ENCODE results near the gene HIBCH.
"Not testable (repeated sequence)": the region's sequence is repeated elsewhere in the genome, so short reads cannot be mapped to it uniquely, and the experiment has no call there.

Gene HIBCH

DNA sequence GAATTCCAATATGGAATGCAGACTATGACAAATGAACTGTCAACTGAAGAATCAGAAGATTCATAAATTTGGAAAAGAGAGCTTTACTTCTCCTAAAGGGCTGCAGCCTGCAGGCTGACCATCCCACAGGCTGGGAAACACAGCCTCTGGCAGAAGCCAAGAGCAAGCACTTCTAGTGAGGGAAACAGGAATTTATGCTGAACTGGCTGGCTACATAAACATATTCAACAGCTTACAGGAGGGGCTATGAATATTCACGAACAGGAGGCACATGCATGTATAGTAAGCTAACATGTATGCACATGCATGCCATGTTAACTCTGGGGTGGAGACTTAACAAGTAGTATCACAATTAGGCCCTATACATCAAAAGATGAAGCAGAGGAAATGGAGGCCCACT is 17.6 kb downstream of the HIBCH start:
- DNase-seq: no peak

DNA sequence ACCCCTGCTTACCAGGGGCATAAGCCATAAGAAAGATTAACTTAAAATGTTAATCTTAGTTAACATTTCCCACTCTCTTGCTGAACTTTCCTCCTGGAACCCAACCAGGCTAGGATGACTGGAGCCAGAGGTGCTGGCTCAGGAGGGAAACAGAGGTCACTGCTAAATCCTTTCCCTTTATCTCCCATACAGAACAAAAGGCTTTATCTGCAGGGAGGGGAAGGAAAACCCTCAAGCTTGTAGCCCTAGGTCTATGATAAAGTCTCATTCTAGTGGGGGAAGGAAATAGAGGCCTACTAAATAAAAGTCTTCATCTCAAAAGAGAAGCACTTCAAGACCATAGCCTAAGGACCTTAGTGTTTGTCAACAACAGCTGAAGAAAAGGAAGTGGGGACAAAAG is 18.6 kb downstream of the HIBCH start:
- DNase-seq: no peak

DNA sequence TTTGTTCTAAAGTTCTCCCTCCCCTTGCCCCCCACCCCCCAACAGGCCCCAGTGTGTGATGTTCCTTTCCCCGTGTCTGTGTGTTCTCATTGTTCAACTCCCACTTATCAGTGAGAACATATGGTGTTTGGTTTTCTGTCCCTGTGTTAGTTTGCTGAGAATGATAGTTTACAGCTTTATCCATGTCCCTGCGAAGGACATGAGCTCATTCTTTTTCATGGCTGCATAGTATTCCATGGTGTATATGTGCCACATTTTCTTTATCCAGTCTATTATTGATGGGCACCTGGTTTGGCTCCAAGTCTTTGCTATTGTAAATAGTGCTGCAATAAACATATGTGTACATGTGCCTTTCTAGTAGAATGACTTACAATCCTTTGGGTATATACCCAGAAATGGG is 21.7 kb downstream of the HIBCH start:
- not testable (repeated sequence) for DNase-seq

DNA sequence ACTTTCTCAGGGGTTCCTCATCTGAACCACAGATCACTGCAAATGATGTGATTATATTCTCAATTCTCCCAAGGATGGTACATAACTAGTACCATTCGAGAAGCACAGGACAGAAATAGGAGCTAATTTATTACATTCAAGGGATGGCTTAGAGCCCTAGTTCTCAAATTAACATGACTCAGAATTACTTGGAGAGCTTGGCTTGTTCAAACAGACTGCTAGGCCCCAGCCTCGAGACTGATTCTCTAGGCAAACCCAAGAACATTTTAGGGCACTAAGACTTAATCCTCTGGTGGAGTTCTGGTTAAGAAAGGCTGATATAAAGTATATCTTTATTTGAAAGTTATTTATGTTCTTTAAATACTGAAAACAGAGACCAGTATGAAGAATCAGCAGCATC is 35.8 kb downstream of the HIBCH start:
- DNase-seq: no peak

DNA sequence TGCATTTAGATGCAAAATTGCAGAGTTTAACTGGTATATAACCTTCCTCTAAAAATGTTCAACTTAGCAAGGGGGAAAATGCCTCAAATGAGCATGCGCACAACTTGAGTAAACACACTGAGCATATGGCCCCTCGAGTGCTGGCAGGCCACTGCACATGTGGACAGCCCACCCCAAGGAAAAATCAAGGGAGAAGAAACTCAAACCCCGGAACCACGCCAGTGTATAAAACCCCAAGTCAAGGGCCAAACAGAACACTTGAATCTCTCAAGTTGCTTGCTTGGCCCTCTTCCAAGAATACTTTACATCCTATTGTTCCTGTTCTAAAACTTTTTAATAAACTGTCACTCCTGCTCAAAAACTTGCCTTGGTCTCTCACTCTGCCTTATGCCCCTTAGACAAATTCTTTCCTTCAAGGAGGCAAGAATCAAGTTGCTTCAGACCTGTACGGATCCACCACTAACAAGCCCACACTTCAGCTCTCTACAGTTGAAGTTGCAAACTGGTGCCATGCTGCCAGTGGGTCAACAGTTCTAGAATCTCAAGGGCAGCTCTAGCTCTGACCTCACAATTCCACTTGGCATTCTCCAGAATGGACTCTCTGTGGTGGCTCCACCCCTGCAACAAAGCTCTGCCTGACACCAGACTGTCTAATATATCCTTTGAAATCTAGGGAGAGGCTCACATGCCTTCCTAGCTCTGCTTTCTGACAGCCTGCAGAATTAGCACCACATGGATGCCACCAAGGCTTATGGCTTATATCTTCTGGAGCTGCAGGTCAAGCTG is 38.9 kb downstream of the HIBCH start:
- DNase-seq: no peak

DNA sequence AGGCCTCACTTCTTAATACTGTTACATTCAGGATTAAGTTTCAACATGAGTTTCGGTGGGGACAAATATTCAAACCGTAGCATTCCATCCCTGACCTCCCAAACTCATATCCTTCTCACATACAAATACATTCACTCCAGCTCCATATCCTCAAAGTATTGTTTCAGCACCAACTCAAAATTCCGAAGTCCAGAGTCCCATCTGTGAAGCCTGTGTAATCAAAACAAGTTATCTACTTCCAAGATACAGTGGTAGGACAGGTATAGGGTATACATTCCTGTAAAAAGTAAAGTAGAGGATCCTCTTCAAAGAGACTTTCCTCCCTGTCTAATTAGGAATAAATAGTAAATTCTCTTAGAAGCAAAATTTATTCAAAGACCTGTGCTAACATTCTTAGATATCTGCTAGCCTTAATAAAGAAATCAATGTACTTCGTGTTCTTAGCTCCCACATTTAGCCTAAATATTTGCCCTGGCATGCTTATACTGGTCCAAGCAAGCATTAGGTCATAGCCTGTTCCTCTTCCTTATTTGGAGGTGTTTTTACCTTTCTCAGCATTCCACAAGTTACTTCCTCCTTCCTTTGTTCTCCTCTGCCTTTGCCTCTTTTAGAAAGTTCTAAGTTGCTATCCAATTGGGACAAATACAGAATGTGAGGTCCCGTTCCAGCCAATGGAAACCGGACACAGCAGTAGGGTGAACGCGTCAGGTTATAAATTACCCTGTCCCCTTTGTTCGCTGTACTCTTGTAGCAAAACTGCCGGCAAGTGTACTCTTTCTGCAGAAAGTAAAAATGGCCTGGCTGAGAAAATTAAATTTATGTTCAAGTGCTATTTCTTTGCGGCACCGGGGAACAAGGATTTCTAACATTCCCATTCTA is 40.1 kb downstream of the HIBCH start:
- DNase-seq: not testable (repeated sequence)

DNA sequence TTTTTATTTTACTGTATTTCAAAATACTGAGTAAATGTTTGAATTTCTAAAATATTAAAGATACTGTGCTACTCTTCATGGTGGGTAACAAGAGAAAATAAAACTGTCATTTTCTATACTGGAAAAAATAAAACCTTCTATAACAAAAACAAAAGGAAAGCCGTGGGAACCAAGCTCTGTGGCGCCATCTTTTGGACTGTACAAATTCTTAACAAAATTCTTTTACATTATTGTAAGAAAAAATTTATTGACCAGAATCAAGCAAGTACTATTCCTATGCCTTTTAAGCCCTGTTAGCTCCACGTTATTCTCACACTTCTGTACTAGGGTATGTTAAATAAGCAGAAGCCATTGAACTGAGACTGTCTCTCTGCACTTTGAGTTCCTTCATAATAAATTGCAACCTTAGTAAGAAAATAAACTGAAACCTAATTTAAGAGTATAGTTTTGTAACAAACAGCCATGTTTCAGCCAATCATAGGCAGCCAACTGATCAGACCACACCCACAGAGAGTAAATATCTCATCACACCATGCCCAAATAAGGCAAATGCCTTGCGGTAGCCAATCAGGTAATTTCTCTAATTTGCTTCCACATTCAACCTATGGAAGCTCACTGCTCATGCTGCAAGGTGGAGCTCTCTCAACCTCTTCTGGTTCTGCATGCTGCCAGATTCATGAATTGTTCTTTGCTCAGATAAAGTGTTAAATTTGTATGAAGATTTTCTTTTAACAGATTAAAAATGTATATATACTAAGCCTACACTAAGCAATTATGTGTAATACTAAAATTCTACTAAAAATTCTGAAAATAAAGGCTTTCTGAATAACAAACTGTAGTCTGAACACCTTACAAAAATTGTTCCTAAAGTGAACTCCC is 42.2 kb downstream of the HIBCH start:
- DNase-seq: no peak

DNA sequence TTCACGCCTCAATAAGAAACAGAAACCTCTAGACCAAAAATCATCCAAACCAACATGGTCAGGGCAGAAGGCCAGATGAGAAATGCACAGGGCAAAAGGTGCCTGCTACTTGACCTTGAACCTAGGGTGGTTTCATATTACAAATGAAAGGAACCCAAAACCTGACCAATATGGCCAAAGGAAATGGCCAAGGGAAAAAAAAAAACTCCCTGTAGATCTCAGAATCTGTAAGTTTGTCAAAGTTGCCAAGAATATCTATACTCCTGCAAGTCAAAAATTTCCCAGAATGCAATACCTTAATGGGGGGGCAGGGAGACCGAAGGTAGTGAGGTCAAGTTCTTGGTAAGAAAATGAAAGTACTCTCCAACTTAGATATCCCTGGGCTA is 47.2 kb downstream of the HIBCH start:
- no peak for DNase-seq

DNA sequence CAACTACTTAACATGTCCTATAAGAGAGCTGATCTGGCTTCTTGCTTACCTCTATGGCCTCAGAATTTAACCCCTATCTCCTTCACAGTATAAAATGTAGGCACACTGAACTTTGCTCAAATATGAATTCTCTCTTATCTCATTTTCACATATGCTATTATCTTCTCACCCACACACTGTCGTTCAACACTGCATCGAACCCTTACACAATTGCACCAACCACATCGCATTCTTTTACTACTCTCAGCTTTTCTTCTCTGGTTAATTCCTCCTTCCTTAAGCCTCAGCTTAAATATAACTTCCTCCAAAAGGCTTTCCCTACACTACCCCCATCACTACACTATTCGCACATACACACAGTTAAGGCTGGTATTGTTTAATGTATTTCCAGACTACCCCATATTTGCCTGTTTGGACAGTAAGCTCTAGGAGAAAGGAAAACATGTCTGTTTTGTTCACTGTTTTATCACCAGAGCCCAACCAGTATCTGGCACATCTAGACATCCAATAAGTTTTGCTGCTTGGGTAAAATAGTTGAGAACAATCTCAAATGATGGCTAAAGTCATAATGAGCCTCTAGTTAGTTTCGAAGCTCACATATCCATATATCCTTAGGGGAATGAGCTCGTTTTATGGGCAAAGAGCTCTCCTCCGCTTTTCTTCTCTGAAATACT is 47.7 kb downstream of the HIBCH start:
- no peak for DNase-seq

DNA sequence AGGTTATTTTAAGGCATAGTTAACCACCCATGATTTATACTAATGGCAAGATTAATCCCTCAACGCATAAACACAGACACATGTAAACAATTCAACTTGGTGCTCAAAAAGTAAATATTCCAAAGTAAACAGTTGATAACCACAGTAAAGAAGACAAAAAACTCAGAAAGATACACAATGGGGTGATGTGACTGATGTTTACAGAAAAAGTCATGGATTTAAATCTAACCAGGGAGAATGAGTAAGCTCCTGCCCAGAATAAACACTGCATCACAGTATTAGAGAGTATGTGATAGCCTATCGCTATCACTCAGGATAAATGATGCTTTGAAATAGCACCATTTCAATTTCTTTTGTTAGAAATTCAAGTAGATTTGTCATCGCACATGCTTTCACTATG is 49.3 kb downstream of the HIBCH start:
- DNase-seq: no peak

DNA sequence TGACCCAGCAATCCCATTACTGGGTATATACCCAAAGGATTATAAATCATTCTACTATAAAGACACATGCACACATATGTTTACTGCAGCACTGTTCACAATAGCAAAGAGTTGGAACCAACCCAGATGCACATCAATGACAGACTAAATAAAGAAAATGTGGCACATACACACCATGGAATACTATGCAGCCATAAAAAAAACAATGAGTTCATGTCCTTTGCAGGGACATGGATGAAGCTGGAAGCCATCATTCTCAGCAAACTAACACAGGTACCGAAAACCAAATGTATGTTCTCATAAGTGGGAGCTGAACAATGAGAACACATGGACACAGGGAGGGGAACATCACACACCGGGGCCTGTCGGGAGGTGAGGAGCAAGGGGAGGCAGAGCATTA is 49.9 kb downstream of the HIBCH start:
- not testable (repeated sequence) for DNase-seq

DNA sequence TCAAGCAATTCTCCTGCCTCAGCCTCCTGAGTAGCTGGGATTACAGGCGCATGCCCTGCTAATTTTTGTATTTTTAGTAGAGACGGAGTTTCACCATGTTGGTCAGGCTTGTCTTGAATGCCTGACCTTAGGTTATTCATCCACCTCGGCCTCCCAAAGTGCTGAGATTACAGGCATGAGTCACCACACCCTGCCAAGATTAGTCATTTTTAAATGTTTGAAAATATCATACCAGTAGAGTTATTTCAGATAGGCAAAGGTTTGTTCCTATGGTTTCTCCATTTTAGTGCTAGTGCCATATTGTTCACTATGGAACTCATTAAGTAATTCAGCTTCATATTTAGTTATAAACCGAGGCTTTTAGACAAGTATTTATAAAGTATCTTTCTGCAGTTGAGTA is 52.3 kb downstream of the HIBCH start:
- DNase-seq: no peak

DNA sequence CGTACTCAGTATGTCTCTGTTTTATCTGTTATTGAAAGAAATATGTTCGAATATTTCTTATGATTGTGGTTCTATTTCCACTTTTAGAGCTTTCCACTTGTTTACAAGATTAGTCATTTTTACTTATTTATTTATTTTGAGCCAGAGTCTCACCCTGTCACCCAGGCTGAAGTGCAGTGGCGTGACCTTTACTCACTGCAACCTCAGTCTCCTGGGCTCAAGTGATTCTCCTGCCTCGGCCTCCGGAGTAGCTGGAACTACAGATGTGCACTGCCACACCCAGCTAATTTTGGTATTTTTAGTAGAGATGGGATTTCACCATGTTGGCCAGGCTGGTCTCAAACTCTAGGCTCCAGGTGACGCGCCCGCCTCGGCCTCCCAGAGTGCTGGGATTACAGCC is 53.3 kb downstream of the HIBCH start:
- DNase-seq: no peak

DNA sequence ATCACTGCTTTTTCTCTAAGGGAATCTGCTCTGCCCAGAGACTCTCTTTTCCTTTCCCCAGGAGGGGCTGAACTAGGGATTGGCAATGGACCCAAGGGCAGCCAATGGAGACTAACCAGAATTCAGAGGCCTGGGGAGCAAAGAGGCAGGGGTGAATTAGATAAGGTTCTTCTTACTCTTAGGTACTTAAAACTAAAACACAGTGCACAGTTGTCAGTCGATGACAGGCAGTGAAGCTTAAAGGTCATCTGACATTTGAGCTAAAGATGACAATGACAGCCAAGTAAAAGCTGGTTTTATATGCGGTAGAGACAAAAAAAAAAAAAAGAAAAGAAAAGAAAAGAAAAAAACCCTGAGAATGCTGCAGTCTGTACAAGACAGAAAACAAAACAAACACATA is 57.8 kb downstream of the HIBCH start:
- no peak for DNase-seq

DNA sequence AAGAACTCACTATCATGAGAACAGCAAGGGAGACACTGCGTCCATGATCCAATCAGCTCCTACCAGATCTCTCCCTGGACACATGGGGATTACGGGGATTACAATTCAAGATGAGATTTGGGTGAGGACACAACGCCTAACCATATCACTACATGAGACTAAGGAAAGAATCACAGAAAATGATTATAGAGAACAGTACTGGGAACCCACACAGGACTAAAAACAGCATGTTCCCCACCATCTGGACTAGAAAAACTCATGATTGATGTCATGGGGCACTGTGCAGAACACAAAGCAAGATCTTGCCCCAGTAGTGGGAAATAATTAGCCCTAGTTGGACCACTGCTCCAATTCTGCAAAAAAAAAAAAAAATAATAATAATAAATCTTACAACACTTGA is 63.5 kb downstream of the HIBCH start:
- DNase-seq: no peak

DNA sequence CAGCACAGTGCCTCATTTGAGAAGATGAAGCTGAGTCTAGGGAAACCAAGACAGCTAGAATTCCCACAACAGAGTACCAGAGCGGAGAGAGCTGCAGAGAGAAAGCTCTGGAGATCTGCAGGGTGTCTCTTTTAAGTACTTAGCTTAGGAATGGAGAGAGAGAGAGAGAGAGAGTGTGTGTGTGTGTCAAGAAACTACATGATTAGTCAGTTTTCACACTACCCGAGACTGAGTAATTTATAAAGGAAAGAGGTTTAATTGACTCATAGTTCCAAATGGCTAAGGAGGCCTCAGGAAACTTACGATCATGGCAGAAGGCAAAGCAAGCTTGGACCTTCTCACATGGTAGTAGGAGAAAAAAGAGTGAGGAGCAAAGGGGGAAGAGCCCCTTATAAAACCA is 64.0 kb downstream of the HIBCH start:
- no peak for DNase-seq

DNA sequence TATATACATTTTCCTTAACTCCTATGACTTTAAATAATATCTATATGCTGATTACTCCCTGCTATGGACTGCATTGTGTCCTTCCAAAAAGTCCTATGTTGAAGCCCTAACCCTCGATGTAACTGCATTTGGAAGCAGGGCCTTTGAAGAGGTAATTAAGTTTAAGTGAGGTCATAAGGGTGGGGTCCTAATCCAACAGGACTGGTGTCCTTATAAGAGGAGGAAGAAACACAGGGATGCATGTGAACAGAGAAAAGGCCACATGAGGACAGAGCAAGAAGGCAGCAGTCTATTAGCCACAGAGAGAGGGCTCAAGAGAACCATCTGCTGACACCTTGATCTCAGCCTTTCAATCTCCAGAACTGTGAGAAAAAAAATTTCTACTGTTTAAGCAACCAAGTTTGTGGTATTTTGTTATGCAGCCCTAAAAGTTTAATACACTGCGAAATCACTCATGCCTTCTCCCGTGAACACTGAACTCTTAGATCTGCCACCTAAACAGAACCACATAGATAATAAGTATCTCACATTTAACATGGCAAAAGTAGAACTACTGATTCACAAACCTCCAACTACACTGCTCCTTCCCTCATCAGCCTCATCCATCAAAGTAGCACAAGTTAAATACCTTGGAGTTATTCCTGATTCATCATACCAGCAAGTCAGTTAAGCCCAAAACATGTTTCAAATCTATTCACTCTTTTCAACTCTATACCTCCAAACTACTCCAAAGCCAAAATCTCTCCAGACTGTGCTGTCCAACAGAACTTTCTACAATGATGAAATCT is 65.4 kb downstream of the HIBCH start:
- DNase-seq: no peak

DNA sequence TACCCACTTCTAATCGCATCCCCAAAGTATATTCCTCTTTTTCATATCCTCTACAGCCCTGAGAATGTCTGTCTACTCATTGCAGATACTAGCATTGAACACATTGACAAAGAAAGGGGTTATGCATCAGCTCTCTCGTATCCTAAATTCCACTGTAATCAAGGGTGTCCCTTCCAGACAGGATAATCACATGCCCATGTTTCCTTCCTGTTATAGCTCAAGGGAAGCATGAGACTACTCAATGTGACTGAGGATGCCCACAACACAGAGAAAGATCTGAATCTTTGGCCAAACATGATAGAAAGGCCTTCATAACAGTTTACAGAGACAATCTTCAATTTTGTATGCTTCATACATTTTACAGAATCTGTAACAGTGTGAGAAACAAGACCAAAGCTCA is 69.2 kb downstream of the HIBCH start:
- DNase-seq: no peak

DNA sequence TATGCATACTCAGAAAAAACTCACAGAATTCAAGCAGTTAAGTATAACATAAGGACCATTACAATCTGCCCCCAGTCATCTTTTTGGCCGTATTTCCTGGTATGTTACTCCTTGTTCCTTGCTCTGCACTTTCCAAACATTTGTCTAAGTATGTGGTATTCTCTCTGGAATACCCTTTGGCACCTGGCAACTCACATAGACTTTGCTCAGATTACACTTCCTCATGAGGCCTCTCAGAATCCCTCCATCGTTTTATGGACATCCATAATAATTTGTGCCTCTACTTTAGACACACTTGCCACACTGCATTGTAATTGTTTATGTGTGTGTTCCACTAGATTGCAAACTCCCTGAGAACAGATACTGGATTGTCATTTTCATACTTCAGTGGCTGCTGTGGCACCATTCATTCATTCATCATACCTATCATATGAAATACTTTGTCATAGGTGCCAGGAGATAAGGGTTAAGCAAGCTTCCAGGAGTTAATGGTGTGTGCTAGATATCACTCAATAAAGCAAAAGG is 84.0 kb downstream of the HIBCH start:
- DNase-seq: no peak

DNA sequence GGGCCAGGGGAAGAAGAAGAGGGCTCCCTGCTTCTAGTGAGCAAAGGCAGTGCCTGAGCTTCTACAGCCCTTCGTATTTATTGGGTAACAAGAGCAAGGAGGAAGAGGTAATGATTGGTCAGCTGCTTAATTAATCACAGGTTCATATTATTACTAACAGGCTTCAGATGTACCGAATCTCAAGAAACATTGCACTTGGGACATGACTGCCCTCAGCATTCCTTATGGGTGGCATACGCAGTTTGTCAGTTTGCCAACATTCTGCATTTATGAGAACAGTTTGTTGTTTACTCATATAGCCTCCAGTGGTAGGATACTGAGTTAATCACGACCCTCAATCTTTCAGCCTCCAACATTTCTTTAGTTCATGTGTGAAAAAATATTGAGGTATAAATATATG is 84.5 kb downstream of the HIBCH start:
- DNase-seq: no peak

DNA sequence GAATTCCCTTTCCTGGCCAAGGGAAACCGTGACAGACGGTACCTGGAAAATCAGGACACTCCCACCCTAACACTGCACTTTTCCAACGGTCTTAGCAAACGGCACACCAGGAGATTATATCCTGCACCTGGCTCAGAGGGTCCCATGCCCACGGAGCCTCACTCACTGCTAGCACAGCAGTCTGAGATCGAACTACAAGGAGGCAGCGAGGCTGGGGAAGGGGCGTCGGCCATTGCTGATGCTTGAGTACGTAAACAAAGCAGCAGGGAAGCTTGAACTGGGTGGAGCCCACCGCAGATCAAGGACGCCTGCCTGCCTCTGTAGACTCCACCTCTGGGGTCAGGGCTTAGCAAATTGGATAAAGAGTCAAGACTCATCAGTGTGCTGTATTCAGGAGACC is 95.6 kb downstream of the HIBCH start:
- DNase-seq: not testable (repeated sequence)

DNA sequence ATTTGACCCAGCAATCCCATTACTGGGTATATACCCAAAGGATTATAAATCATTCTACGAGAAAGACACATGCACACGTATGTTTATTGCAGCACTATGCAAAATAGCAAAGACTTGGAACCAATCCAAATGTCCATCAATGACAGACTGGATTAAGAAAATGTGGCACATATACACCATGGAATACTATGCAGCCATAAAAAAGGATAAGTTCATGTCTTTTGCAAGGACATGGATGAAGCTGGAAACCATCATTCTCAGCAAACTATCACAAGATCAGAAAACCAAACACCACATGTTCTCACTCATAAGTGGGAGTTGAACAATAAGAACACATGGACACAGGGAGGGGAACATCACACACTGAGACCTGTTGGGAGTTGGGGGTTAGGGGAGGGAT is 96.9 kb downstream of the HIBCH start:
- DNase-seq: not testable (repeated sequence)
